GM12872 (cell line): ENCODE data around the gene STOML1.

Experiments used
- CTCF ChIP-seq: IDR thresholded peaks from 3 replicates; pipeline ENCODE4 v1.5.1; 2011; ENCODE audit warnings: low read depth, mild to moderate bottlenecking, low read length, moderate library complexity; ENCODE audit not compliant: insufficient read depth

STOML1 gene

GRCh38 chr15:73989001-73989798 lies 2.9 kb downstream of the STOML1 start:
- no peak for TF ChIP-seq CTCF

DNA sequence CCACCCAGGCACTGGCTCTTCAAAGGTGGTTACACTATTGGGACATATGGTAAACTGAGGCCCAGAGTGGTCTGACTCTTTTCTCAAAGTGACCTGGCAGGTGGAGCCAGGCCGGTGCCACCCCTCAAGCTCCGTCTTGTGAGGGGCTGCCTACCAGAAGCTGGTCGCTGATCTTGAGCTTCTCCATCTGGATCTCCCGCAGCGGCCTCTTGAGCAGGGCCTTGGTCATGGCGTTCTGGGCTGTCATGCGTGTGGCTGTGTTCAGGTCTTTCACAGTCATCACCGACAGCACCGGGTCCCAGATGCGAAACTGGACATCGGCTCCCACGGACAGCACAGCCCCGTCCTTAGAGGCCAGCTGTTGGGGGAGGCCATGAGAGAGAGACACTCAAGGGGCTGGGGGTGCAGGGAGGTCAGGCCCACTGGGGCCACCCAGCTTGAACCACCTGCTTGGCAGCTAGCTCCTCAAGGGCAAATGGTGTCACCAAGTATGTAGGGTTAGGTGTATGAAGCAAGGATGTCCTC lies 3.6 kb downstream of the STOML1 start:
- TF ChIP-seq CTCF, result no peak

DNA sequence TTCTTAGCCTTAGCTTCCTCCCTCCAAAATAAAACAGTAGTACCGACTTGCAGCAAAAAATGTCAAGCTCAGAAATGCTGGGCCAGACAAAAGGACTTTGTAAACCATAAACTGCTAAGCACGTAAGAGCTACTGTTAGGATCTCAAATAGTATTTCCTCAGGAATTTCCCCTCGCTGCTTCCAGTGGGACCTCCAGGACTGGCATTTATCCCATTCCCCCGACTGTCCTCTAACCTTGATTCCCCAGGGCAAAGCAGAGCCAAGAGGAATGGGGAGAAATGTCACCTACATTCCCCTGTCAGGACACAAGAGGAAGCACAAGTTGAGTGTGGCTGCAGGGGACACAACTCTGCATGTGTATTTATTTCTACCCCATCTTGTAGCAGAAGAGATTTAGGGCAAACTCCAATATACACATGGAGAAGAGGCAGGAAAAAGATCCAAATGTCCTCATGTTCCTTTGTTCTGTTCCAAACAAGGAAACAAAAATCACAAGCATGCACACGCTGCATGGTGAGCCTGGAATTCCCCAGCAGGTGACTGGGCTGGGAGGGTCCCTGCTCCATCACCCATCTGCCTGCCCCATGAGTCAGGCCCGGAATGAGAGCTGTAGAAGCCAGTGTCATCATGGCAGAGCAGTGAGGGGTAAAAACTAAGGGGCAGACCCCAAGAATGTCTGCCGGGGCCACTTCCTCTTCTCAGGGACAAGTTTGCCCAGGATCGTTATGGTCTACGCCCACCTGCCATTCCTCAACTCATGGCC lies 4.2 kb downstream of the STOML1 start:
- no peak for TF ChIP-seq CTCF

DNA sequence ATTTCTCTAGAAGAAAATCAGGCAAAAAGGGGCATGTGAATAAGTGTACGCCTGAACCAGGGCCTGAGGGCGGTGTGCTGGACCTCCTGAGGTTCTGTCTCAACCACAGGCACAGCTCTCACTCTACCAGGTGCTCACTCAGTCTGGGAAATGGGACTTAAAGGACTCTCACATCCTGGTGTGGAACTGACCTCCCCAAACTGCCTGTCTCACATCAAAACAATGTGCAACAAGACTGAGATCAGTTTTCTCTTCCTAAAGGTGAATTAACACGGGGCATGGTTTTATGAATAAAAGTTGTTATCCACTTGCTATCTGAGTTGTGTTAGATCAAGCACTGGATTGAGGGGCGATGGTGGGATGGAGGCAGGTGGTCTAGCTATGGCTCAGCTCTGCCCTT lies 4.8 kb downstream of the STOML1 start:
- TF ChIP-seq CTCF, result no peak

- TF ChIP-seq CTCF, result no peak
Measured at GRCh38 chr15:73986776-73987056, 5.4 kb downstream of the STOML1 start.

DNA sequence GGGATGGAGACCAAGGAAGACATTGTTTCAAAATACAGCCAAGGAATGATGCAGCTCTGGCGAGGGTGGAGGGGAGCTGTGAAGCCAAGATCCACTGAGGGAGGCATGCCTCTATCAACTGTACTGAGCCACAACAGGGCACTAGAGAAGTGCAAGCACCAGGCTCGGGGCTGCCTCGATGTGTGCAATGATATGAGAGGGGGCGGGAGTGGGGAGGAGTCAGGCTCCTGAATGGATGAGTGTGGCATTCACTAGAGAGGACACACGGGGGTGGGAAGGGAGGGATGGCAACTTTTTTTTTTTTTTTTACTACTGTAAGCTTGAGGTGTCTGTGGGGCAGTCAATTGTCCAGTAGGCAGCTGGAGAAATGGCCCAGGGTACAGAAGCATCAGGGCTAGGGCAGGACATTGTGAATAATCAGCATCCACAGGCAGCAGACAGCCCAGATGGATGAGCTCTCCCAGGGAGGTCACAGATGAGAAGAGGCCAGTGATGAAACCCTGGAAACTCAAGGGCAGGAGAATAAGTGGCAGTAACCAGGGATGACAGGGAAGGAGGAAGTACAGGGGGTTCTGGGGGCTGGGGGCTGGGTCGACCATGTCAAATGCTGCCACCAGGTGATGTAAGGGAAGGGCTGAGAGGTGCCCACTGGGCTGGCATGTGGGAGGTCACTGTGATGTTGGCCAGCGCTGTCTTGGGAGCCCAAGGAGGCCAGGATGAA lies 5.9 kb downstream of the STOML1 start:
- no peak for TF ChIP-seq CTCF
